HepG2 (cell line): Measurements from ENCODE around the gene GNB3. TPM values are rescaled to one million over a fixed set of nuclear protein-coding genes. Genes with fewer than 3 reads are reported as not detected.

Experiments
- CEBPZ ChIP-seq: IDR thresholded peaks from 2 replicates; pipeline ENCODE4 v1.6.1; 2012; ENCODE audit warnings: low read length, improper control_type of control experiment
- DMTF1 ChIP-seq: sonication (generic); formaldehyde crosslinking; IDR thresholded peaks from 2 replicates; pipeline ENCODE4 v1.4.0; 2020; ENCODE audit warnings: mild to moderate bottlenecking, missing genetic modification reagents
- FLYWCH1 ChIP-seq: sonication (generic); formaldehyde crosslinking; IDR thresholded peaks from 2 replicates; pipeline ENCODE4 v1.8.1; 2023; ENCODE audit warnings: mild to moderate bottlenecking, missing genetic modification reagents
- MXI1 ChIP-seq: IDR thresholded peaks from 3 replicates; pipeline ENCODE4 v1.6.1; 2012; ENCODE audit warnings: low read depth, low read length, inconsistent platforms, borderline replicate concordance
- NFYC ChIP-seq: IDR thresholded peaks from 2 replicates; pipeline ENCODE4 v1.6.1; 2016; ENCODE audit warnings: missing genetic modification reagents, missing compliant biosample characterization
- ZBTB40 ChIP-seq, 2 experiments: fragments of 450-650 bp in 1 of 2; sonication (generic) in 1 of 2; formaldehyde crosslinking in 1 of 2; IDR thresholded peaks; 2 replicates each; pipeline versions ENCODE4 v1.6.1 to v1.8.0; 2016 to 2022; ENCODE audit warnings: antibody characterized with exemption in 1 of 2, mild to moderate bottlenecking in 1 of 2, missing genetic modification reagents in 1 of 2
- ZNF136 ChIP-seq: sonication (generic); formaldehyde crosslinking; IDR thresholded peaks from 2 replicates; pipeline ENCODE4 v1.8.1; 2022; ENCODE audit warnings: low read depth, mild to moderate bottlenecking, moderate library complexity, missing genetic modification reagents
- ZNF513 ChIP-seq: sonication (generic); formaldehyde crosslinking; conservative IDR thresholded peaks from 2 replicates; pipeline ENCODE4 v1.5.0; 2020; ENCODE audit warnings: missing genetic modification reagents
- ZNF614 ChIP-seq: IDR thresholded peaks from 2 replicates; pipeline ENCODE4 v1.6.1; 2018; ENCODE audit warnings: missing biosample characterization, missing genetic modification reagents, inconsistent platforms, borderline replicate concordance
- polyA plus RNA-seq, 8 experiments: library from polyadenylated mRNA; depleted of rRNA in 3 of 8; stranded (reverse) in 7 of 8; unstranded in 1 of 8; fragments of >200 nt; fragmentation: Illumina TruSeq in 4 of 8; extraction: Trizol in 4 of 8; gene quantifications; 2 replicates each; pipeline versions ENCODE4 v1.2.1 to v1.2.3, GENCODE V29; 2011 to 2016; ENCODE audit warnings: low read depth in 4 of 8, missing spikeins in 1 of 8, mixed read lengths in 1 of 8; ENCODE audit not compliant: insufficient read depth in 1 of 8
- total RNA-seq, 5 experiments: library from RNA; depleted of rRNA; stranded (reverse); fragments of >200 nt; fragmentation: Illumina TruSeq; extraction: Trizol; gene quantifications; 2 replicates each; pipeline ENCODE4 v1.2.3, GENCODE V29; 2016; ENCODE audit warnings: low read depth in 1 of 5

Gene GNB3
- total and polyA plus RNA-seq, 2 of the 13 experiments (the other 11 are each of a cell fraction or from before 2014, with no cell fraction given), result 1.3 to 3.6 TPM

- no peak for TF ChIP-seq ZNF513
- TF ChIP-seq DMTF1 (CRISPR knock-in tag), result 0 out of 2 replicates have a peak, but pooled peaks have one; percentile 25
- TF ChIP-seq CEBPZ, result peak; percentile 14; the same call in 1 of the 2 replicates
- TF ChIP-seq ZNF614, result 0 out of 2 replicates have a peak, but pooled peaks have one; percentile 27
- peak; percentile 99 for TF ChIP-seq NFYC
- TF ChIP-seq FLYWCH1 (CRISPR knock-in tag), result no peak; the same call in 1 of the 2 replicates
- TF ChIP-seq ZBTB40 (IDR thresholded peaks at IDR 0.05), result no peak
- TF ChIP-seq ZBTB40 (CRISPR knock-in tag; IDR thresholded peaks at IDR 0.05), result no peak
- TF ChIP-seq ZNF136 (CRISPR knock-in tag), result 0 out of 2 replicates have a peak, but pooled peaks have one; percentile 17
- TF ChIP-seq MXI1, result peak; percentile 95; the same call in 2 of the 3 replicates
Observed at GRCh38 chr12:6851153-6851920, 10.6 kb downstream of the GNB3 start, which contains the start of gene CDCA3 (continued).
